NCI-H1436 (cell line): ENCODE results near the gene NUCKS1.

ENCODE experiments used
- DNase-seq: peaks from one replicate; lab custom pipeline; 2025; lab: John Stamatoyannopoulos, UW

Gene NUCKS1, protein sequence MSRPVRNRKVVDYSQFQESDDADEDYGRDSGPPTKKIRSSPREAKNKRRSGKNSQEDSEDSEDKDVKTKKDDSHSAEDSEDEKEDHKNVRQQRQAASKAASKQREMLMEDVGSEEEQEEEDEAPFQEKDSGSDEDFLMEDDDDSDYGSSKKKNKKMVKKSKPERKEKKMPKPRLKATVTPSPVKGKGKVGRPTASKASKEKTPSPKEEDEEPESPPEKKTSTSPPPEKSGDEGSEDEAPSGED

DNA sequence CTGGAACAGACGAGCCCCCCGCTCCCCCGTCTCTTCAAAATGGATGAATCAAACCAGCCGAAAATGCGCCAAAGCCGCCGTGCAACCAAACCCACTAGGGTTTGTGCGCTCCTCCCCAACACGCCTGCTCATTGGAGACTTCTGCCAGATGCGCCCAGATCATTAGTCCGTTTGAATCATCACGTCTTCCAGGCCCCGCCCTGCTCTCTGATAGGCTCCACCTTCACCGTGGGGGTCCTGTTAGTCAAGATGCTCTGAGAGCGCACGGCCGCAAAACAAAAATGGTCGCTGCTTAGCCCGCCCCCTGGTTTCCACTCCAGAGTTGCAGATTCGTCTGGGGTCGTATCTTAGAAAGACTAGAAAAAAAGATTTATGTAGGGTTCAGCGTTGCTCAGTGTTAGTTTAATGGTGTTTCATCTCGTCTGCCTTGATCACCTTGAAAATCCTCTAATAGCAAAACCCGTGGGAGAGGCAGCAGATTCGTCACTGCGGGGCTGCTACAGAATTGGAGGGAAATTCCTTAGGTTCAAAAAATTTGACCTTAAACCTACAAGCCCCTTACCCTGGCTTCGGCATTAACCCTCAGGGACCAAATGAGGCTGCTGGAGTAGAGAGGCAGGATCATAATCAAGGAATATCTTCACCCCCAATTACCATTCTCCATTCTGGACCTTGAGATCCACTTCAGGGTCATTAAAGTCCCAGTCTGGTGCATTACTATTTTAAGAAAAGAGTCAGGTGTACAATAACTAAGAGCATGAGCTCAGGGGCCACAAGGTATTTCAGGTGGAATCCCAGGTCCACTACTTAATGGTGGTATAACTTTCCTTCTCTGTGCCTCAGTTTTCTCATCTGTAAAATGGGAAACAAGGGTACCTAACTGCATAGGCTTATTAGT lies at the start of gene NUCKS1:
Gene NUCKS1, minus strand, starts transcription at position 45 of the 898 bp plus-strand sequence. CDS start 209 bp downstream, outside the sequence.
- DNase-seq: peak; percentile 100

DNA sequence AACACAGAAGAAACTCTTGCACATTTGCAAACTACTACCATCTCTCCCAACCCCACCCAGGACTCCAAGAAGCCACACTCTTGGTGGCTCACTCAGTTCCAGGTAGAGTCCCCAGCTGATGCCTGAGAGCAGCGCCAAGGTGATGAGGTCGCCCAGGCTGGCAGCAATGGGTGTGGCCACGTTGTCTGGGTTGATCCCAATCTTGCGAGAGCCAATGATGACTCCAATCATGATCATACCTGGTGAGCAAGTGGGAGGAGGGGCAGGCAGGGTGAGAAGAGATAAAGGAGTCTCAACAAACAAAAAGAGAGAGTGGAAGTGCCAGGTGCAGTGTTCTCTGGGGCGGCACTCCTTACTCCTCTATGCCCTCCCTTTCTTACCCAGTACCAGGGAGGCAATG lies 48.6 kb upstream of the NUCKS1 start:
- DNase-seq: no peak

DNA sequence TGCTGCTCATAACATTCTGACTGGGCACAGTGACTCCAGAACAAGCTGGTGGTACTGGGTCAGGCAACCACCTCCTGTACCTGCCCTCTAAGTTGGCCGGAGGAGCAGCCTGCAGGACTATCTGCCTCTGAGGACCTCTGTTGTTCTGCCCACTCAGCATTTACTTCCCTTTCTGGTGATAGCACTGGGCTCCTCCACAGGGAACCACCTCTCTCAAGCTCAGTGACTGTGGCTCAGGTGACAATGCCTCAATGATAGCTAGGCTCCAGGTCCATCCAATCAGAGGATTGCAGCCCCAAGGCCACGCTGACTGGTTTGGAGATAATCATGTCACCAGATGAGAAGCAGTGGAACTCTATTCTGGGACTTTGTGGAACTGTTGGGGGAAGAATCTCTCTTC lies 47.2 kb upstream of the NUCKS1 start:
- DNase-seq: no peak

DNA sequence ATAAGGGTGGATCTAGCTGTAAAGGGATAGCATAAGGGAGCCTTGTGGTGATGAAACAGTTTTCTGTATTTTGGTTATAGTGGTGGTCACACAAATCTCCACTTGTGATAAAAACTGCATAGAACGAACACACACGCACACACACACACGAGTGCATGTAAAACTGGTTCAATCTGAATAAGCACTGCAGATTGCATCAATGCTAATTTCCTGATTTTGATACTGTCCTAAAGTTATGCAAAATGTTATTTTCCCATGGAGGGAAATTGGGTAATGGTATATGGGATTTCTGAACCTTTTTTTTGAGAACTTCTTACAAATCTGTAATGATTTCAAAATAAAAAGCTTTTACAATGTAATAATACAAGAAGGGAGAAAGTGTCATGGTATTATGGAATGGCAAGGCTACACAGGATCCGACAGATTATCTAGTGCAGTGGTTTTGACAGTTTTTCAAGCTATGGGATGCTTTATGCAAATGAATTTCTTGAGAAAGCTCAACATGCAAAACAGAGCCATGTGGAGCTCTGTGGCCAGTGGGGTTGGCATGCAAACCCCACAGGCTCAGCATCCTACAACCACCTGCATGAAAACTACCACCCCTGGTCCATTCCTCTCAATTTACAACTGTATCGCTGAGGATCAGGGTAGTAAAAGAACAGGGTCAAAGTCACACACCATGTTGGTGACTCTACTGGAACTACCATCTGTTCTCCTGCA lies 44.2 kb upstream of the NUCKS1 start:
- DNase-seq: no peak

DNA sequence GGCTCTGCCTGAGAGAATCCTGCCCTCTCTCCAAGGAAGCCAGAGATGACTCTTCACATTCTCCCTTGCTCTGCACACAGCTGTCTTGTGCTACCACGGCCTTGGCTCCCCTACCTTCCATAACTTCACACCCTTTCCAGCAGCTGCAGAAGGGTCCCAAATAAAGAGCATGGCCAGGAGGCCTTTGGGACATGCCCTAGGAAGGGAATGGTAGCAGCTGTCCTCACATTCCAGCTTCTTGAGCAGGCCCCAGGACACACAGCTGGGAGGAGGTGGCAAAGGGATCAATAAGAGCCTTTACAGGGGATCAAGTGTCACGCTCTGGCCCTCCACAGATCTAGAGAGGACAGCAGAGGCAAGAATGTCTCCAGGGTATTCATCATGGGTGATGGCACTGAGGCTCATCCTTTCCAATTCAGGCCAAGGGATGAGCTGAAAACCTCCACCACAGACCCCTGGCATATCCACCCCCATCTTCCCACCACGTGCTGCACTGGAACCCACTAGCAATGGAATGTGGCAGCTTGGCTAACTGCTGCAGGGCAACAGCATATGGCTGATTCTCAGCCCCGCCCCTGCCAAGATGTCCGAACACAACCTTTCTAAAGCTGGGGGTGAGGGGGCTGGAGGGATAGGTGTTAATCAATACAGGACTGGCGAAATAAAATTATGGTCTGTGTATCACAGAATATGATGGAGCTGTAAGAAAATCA lies 43.1 kb upstream of the NUCKS1 start:
- no peak for DNase-seq

DNA sequence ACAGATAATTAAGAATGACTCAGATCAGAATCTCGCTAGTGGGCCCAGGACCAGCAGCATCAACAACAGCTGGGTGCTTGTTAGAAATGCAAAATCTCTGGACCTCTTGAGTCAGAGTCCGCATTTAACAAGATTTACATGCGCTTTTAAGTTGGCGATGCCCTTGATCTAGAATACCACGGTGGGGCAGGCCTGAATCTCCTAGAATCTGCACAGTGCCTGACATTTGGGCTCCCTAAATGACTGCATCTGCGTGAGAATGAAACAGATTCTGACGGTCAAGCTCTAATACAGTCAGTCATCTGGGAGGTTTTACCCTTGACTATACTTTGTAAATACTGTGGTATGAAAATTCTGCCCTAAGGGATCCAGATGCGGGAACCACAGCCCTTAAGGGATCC lies 42.5 kb upstream of the NUCKS1 start:
- DNase-seq: no peak

DNA sequence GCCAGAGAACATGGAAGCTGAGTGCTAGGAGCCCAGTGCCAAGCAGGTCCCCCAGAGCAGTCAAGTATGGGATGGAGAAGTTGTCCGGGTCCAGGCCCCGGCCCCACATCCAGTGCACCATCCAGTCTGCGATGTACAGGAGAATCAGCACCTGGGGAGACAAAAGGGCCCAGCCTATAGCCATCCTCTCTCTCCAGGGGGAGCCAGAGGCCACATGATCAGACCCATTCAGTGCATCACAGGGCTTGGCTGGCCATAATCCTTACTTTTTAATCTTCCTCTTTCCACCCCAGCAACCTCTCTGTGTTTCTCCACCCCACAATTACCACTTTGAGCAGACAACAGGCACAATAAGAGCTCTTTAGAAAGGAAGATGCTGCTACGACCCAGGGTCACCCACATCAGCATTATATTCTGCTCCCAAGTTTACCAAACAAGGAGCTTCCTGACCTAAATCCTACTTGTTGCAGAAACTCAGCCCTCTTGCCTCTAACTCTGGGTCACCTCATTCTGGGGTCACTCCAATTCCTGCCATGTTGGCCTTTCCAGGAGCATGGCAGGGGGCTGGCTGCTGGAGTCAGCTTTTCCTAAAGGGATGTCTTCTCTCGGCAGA lies 41.7 kb upstream of the NUCKS1 start:
- peak; percentile 56 for DNase-seq

DNA sequence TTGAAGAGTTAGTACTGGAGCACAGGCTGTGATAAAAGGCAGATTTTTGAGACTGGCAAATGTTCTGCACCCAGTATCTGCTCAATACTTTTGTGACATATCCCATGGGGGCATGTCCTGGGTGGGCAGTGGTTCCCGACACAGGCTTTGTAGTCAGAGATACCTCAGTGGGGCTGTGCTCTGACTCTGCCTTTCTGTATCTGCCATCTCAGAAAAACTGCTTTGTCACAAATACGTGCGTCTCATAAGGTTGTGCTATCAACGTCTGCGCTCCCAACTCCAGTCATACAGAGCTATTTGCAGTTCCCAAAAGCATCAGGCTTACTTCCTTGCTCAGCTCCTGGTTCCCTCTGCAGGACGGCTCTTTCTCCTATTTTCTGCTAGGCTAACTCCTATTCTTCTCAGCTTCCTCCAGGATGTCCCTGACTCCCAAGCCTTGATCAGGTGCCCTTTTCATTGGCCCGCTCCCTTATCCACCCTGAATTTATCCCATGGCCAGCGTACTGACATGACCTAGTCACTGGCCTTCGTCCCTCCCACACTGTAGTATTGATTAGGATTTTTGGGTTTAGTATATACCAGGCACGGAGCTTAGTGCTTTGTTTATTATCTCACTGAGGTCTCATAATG lies 37.4 kb upstream of the NUCKS1 start:
- no peak for DNase-seq

DNA sequence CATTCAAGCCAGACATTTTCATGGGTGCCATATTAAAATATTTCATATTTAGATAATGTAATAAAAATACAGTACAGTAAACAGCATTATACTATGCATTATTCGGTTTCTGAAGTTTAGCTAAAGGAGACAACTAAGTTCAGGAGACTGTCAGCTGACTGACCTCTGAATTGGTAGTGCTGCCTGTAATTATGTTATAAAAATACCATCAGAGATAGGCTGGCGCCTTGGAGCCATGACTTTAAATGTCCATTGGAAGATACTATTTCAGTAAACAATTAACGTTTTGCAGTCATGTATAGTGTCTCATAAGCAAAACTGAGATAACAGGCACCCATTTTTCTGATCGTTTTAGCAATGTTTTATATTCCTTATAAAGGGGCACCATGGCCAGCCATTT lies 36.6 kb upstream of the NUCKS1 start:
- no peak for DNase-seq

DNA sequence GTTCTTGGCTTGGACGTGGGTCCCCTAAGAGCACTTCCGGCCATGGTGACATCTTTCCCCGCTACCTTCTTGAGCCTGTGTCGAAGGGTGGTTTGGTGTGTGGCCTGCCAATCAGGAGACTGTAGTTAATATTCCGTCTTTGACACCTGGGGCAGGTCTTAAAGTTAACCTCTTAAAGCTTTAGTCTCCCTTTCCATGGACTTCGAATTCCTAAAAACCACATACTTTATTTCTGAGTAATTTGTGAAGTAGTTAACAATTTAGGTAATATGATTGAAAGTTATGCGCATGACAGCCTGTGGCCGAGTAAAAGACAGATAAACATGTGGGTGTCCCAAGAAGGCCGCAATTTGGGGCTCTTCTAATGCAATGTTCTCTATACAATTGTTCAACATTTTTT lies 35.5 kb upstream of the NUCKS1 start:
- DNase-seq: no peak

DNA sequence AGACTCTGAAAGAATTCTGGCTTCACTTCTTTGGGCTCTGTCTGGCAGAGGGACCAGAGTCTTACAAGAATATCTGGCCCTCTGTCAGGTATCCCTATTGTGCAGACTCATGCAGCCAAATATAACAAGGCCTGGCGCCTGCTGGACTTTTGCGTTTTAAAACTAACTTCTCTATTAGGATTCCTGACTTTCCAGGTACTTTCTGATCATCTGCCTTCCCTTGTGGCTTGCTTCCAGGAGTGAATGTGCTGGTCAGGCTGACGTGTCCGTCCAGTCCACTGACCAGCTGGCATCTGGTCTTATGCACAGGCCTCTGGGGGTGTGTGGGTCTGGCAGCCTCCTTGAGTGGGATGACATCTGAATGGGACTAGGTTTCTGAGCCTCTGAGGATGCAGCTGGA lies 33.9 kb upstream of the NUCKS1 start:
- no peak for DNase-seq

DNA sequence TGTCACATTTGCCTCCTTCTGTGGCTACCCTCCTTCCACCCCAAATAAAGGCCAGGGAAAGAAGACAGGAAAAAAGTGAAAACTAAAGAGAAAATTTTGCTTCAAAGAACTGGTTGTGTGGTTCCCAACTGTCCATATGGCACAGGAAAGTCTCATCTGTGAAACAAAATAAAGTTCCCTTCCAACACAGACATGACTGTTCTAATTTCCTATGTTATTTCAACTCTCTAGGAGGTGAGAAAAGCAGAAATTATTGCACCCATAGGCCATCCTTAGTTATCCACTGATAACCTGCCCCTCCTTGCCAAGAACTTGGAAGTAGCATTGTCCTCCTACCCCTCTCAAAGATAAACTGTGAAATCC lies 33.4 kb upstream of the NUCKS1 start:
- DNase-seq: no peak

DNA sequence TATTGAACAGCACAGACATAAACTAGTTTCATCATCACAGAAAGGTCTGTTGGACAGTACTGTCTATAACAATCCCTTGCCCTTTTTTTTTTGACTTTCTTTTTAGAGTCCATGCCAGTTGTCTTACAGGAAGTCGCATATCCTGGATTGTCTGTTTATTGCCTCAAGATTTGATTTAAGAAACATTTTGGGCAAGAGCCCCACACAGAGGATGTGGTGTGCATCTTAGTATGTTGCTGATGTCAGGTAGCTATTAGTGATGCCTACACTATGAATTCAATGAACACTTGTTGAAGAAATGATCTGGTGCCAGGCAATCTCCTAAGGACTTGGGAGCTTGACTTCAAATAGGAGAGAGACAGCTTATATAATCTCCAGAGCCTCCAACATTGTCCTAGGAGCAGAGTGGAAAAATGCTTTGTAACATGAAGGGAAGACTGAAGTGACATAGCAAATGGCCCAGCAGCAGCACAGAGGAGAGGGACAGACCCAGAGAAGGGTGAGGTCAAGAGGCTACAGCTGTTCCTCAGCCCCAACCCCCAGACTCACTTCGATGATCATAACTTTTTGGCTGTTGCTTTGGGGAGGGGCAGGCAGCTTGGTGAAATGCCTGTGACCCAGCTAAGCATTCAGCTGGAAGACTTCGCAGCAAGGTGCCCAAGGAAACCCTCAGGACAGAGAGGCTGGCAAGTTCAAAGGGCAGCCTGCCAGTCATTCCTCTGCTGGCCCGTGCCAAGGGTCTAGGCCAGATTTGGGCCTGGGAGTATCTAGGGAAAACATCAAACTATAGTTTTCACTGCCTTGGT lies 32.8 kb upstream of the NUCKS1 start:
- no peak for DNase-seq

DNA sequence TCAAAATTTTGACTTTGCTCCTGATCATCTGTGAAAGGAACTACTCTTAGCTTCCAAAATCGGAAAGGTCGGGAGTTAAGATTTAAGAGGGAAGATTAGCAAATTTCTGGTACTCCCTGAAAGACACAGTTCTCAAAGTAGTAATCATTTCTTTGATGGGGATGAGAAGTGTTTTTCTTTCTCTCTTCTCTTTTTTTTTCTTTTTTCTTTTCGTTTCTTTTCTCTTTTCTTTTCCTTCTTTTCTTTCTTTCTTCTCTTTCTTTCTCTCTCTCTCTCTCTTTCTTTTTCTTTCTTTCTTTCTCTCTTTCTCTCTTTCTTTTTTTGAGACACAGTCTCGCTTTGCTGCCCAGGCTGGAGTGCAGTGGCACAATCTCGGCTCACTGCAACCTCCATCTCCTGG lies 30.4 kb upstream of the NUCKS1 start:
- no peak for DNase-seq

DNA sequence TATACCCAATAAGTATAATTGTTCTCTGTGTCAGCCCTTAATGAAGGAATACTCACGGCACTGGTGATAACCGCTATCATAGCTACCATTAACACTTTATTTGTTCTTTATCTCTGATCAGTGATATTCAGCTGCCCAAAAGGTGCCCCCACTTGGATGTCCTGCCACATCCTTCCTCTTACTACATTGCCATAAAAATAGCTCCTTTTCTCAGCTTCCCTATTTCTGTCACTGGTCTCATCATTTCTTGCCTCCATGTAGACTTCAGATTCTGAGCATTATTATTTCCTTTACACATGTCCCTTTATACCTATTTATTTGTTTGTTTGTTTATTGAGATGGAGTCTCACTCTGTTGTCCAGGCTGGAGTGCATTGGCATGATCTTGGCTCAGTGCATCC lies 28.0 kb upstream of the NUCKS1 start:
- no peak for DNase-seq

DNA sequence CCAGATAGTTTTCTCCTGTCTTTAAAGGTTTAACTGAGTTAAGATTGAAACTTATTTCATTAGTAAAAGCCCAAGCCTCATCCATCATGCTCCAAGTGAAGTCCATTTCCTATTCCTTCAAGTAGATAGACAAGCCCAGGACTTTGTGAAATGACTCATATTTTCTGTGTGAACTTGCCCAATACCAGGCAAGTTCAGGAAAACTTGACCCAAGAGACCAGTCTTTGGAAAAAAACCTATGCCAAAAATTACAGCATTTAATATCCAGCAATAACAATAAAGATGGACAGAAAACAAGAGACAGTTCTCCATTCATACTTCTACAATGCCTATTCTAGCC lies 25.7 kb upstream of the NUCKS1 start:
- no peak for DNase-seq

DNA sequence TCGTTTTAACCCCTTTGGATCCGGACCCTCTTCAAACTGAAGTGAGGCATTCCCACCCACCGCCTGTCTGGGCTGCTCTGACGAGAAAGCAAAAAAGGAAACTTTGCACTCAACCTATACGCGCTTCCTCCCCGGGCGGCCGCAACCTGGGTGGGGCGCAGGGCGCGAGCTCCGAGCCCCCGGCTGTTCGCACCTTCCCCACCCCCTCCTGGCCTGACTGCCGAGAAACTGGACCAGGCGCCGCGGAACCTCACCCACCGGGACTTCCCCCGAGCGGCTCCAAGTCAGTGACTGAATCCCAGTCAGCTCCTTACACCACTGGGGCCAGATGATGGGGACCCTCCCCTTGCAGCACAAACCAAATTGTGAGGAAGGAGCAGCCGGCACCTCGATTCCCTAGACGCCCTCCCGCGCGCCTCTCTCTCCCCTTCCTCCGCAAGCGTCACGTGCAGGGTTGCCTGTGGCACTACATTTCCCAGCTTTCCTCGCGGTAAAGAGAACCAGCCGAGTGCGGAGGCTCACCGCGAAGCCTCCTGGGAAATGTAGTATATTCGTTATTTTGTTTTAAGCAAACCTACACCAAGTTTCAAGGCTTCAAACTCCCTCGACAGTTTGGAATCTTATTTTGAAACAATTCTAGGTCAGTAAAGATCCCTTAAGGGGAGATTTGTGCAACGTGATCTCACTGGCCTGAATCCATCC lies 25.2 kb upstream of the NUCKS1 start, which contains the start of gene RAB29:
Gene RAB29, minus strand, starts transcription at position 468 of the 702 bp plus-strand sequence. CDS start 526 bp downstream, outside the sequence.
- DNase-seq: peak; percentile 88

DNA sequence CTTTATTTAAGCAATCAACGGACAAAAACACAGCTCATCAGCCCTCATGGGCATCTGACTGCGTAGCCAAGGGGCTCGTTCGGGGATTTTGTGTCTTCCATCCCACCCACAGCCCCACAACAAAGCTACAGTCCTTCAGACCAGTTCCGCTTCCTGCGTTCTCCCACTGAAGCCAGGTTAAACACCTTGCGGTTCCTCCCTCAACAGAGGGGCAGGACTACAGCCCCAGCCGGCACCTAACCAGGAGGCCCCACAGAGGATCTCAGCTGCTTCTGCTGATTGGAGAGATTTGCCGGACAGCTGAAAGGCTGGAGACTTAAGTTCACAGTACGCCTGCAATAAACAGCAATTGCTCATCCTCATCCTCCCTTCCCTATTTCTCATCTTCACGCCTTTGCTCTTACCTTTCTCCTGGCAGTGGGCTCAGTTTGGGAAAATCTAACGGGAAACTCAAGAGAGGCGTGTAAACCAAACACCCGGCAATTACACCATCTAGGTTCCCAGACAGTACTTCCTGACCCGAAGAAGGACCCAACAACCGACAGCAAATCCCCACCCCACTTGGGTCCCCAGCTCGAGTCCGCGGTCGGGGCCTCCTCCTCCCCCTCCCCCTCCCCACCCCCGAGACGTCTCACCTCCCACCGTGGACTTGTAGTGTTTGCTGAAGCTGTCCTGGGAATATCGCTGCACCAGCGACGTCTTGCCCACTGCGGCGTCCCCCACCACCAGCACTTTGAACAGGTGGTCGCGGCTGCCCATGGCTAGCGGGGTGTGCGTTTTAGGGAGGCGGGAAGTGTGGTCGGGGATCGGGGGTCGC lies 24.4 kb upstream of the NUCKS1 start:
- DNase-seq: no peak

DNA sequence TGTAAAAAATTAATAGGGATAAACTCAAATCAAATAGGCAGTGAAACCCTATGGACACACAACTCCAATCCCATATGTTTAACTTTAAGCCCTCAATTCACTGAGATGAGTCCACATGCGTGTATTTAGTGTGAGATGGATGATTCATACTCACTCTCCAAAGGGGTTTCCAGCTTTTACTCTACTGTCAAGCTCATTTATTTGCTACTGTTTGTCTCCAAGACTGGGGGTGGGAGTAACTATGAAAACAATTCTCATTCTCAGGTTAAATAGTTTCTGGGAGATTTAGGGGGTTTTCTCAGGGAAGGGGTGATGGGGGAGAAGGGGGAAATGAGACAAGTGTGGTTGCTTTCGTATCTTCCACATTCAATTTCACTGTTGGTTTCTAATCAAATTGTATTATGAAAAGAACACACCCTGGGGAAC lies 22.6 kb upstream of the NUCKS1 start:
- no peak for DNase-seq
